T-cell (primary cell): ENCODE measurements around the gene FAT2. TPM values are rescaled to one million over a fixed set of nuclear protein-coding genes. Genes with fewer than 3 reads are reported as not detected.
A peak's percentile ranks its signal among the peaks of the same experiment; 100 is the strongest.

Source experiments
- ATAC-seq, 4 experiments: fragments of 200-7000 bp in 3 of 4; fragments of 150-1000 bp in 1 of 4; cut with Tn5 transposase; replicated peaks in 1 of 4; 1 replicate in 3 of 4; 2 replicates in 1 of 4; pipeline ENCODE4 v1.10.0; 2021; ENCODE audit warnings: moderate library complexity in 3 of 4, mild to moderate bottlenecking in 2 of 4, moderate number of reproducible peaks in 1 of 4
- CTCF ChIA-PET, 2 donors: fragments of 300-600 bp; sonication (Branson Sonifier 250); formaldehyde crosslinking; loops; one replicate each; lab custom pipeline; 2022; ENCODE audit warnings: antibody characterized with exemption in 2 of 2; lab: Charles Lee
- POLR2A ChIA-PET, 2 donors: fragments of 300-600 bp; sonication (Branson Sonifier 250); formaldehyde crosslinking; loops; one replicate each; lab custom pipeline; 2022; ENCODE audit warnings: antibody characterized with exemption in 2 of 2; lab: Charles Lee
- DNase-seq, 35 experiments: peaks; one replicate each; pipeline versions ENCODE4 v3.0.0 to v3.0.0-alpha.2; 2013 to 2023
- H3K27ac ChIP-seq: one replicate; pipeline ENCODE4 v1.5.1; 2013; ENCODE audit warnings: low read length
- H3K27me3 ChIP-seq, 2 experiments: replicated peaks in 1 of 2; 1 replicate in 1 of 2; 2 replicates in 1 of 2; pipeline versions ENCODE4 v1.6.1 to v1.7.0; 2013; ENCODE audit warnings: low read length in 1 of 2, mixed read lengths in 1 of 2; ENCODE audit not compliant: control insufficient read depth in 2 of 2, insufficient read depth in 2 of 2; ENCODE audit errors: extremely low read depth in 1 of 2
- H3K36me3 ChIP-seq, 2 donors: 1 replicate in 1 of 2; 2 replicates in 1 of 2; pipeline versions ENCODE4 v1.6.1 to v1.7.0; 2013; ENCODE audit warnings: low read length in 1 of 2; ENCODE audit not compliant: control insufficient read depth in 2 of 2, insufficient read depth in 1 of 2; ENCODE audit errors: extremely low read depth in 1 of 2
- H3K4me1 ChIP-seq, 2 experiments: 1 replicate in 1 of 2; 2 replicates in 1 of 2; pipeline versions ENCODE4 v1.6.1 to v1.7.0; 2013; ENCODE audit warnings: low read length in 2 of 2, mixed read lengths in 1 of 2; ENCODE audit not compliant: insufficient read depth in 2 of 2, control insufficient read depth in 1 of 2; ENCODE audit errors: extremely low read depth in 1 of 2
- H3K4me3 ChIP-seq, 2 donors: 1 replicate in 1 of 2; 2 replicates in 1 of 2; pipeline versions ENCODE4 v1.5.1 to v1.7.0; 2013; ENCODE audit warnings: mild to moderate bottlenecking in 2 of 2, low read length in 1 of 2, moderate library complexity in 1 of 2; ENCODE audit not compliant: control insufficient read depth in 1 of 2; ENCODE audit errors: extremely low read depth in 1 of 2
- H3K9me3 ChIP-seq: 2 replicates; pipeline ENCODE4 v1.7.0; 2013
- H3K27ac Mint-ChIP-seq, 2 donors: one replicate each; pipeline ENCODE4 v1.8.0; 2020 to 2021; ENCODE audit warnings: mild to moderate bottlenecking in 2 of 2, mixed read lengths in 2 of 2
- H3K27me3 Mint-ChIP-seq, 2 donors: one replicate each; pipeline ENCODE4 v1.8.0; 2021 to 2022; ENCODE audit warnings: mixed read lengths in 2 of 2
- H3K36me3 Mint-ChIP-seq: one replicate; pipeline ENCODE4 v1.8.0; 2021; ENCODE audit warnings: mixed read lengths
- H3K4me1 Mint-ChIP-seq, 3 donors: one replicate each; pipeline ENCODE4 v1.8.0; 2020 to 2022; ENCODE audit warnings: mixed read lengths in 3 of 3, mild to moderate bottlenecking in 1 of 3
- H3K4me3 Mint-ChIP-seq, 3 donors: one replicate each; pipeline ENCODE4 v1.8.0; 2020 to 2022; ENCODE audit warnings: mild to moderate bottlenecking in 3 of 3, mixed read lengths in 3 of 3, moderate library complexity in 3 of 3
- H3K9me3 Mint-ChIP-seq, 3 donors: one replicate each; pipeline ENCODE4 v1.8.0; 2020 to 2022; ENCODE audit warnings: mixed read lengths in 3 of 3
- WGBS: methylation state at CpG from one replicate; pipeline ENCODE4 v1.1.5; 2013; ENCODE audit warnings: missing lambda C conversion rate; ENCODE audit not compliant: insufficient coverage; 5-methylcytosine and 5-hydroxymethylcytosine counted together
- total RNA-seq, 35 experiments: library from RNA in 6 of 35; stranded (reverse) in 6 of 35; fragments of 120-200 nt in 1 of 35; gene quantifications; one replicate each; pipeline versions ENCODE4 v1.2.1 to v1.2.4 and lab custom pipeline; 2013 to 2026

FAT2 gene
- total RNA-seq, 5 donors from 2014 or later (not counting 1 experiment from before 2014, with no cell fraction given): not detected

DNA sequence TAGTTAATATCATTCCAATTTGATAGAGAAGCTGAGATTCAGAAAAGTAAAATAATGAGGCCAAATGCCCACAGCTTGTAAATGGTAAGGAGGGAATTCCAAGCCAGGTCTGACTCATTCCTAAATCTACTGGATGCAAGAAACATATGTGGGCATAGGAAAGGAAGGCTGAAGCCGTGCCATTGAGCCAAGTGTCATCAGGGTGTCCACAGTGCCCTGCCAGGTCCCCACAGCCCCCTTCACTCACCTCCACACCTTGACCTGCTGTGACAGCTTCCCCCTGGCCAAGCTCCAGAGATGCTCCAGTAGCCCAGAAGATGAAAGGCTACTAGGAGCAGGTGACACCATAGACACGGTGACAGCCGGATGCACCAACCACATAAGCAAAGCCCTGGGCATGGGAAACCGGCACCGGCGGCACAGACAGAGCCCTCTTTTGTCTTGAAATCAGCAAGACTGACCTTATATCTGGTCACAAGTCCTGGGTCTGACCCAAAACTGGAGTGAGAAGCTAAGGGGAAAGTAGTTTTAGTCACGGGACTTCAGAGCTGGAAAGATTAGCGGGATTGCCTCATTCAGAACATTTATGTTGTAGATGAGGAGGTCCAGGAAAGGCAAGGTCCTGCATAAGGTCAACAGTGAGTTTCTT, 20.1 kb upstream of the FAT2 start:
- Histone ChIP-seq H3K36me3 (no peaks in the 10 kb centered on the region), H3K4me3 (no peak overlapping the region), H3K27ac (no peak overlapping the region), H3K9me3 (no peaks in the 10 kb centered on the region), H3K27me3 (no peaks in the 10 kb centered on the region), H3K4me1 (peaks cover 32 to 42% of the 10 kb centered on the region in 2 experiments)
- DNase-seq (no peak), ATAC-seq (no peak)
- WGBS: 93% methylated on average over 7 of the region's 8 CpGs
- Mint-ChIP-seq H3K27ac (peak overlapping the region in 1 of 2 donors; percentile 71), H3K4me3 (no peak overlapping the region), H3K9me3 (peaks cover 0 to 4% (median 0%) of the 10 kb centered on the region in 3 donors), H3K27me3 (no peaks in the 10 kb centered on the region), H3K4me1 (peaks cover 4 to 59% (median 52%) of the 10 kb centered on the region in 3 donors), H3K36me3 (no peaks in the 10 kb centered on the region)
- ChIA-PET CTCF (no interaction called here), POLR2A (no interaction called here)

DNA sequence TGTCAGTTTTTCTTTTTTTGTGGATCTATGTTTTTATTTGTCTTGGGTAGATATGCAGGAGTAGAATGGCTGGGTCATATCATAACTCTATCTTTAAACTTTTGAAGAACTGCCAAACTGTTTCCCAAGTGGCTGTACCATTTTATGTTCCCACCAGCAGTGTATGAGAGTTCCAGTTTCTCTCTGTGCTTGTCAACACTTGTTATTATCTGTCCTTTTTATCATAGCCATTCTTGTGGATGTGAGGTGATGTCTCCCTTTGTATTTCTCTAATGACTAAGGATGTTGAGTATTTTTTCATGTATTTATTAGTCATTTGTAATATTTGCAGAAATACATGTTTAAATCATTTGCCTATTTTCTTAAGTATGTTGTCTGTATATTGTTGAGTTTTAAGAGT, 17.4 kb upstream of the FAT2 start:
- ChIA-PET POLR2A (no interaction called here), CTCF (no interaction called here)
- H3K4me1 ChIP-seq: peaks cover 9 to 16% of the 10 kb centered on the region in 2 experiments
- no peak overlapping the region for H3K4me3 ChIP-seq
- Mint-ChIP-seq H3K27ac (peak overlapping the region in 1 of 2 donors; percentile 40), H3K27me3 (no peaks in the 10 kb centered on the region), H3K4me3 (no peak overlapping the region), H3K9me3 (peaks cover 0 to 4% (median 0%) of the 10 kb centered on the region in 3 donors), H3K36me3 (no peaks in the 10 kb centered on the region), H3K4me1 (peaks cover 4 to 32% (median 32%) of the 10 kb centered on the region in 3 donors)
- no peaks in the 10 kb centered on the region for H3K36me3 ChIP-seq
- peaks cover 0 to 3% of the 10 kb centered on the region in 2 experiments for H3K27me3 ChIP-seq
- no peaks in the 10 kb centered on the region for H3K9me3 ChIP-seq
- no peak for ATAC-seq
- no peak for DNase-seq
- no peak overlapping the region for H3K27ac ChIP-seq

DNA sequence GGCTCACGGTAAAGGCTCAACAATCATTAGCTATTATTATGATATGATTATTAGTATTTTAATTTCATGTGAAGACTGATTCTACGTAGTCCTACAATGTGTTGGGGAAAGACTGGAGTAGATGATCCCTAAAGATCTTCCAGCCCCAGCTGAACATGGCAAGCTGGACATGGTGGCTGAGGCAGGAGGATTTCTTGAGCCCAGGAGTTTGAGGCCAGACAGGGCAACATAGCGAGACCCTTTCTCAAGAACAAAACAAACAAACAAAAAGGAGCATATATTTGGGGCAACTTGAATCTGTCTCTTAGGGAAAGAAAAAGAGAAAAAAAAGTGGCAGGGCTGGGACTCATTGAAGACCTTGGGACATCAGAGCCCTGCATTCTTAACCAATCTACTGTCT, 16.2 kb upstream of the FAT2 start:
- Mint-ChIP-seq H3K27ac (no peak overlapping the region), H3K36me3 (no peaks in the 10 kb centered on the region), H3K9me3 (peaks cover 0 to 4% (median 0%) of the 10 kb centered on the region in 3 donors), H3K27me3 (no peaks in the 10 kb centered on the region), H3K4me3 (no peak overlapping the region), H3K4me1 (peaks cover 0 to 20% (median 20%) of the 10 kb centered on the region in 3 donors)
- POLR2A ChIA-PET: no interaction called here
- no peak overlapping the region for H3K27ac ChIP-seq
- H3K4me1 ChIP-seq: peaks cover 0 to 3% of the 10 kb centered on the region in 2 experiments
- H3K9me3 ChIP-seq: no peaks in the 10 kb centered on the region
- ATAC-seq (no peak), DNase-seq (no peak)
- CTCF ChIA-PET: no interaction called here
- H3K36me3 ChIP-seq: no peaks in the 10 kb centered on the region
- H3K4me3 ChIP-seq: no peak overlapping the region
- peaks cover 0 to 3% of the 10 kb centered on the region in 2 experiments for H3K27me3 ChIP-seq
- no CpG with 5 or more reads among the region's 3 CpGs for WGBS

DNA sequence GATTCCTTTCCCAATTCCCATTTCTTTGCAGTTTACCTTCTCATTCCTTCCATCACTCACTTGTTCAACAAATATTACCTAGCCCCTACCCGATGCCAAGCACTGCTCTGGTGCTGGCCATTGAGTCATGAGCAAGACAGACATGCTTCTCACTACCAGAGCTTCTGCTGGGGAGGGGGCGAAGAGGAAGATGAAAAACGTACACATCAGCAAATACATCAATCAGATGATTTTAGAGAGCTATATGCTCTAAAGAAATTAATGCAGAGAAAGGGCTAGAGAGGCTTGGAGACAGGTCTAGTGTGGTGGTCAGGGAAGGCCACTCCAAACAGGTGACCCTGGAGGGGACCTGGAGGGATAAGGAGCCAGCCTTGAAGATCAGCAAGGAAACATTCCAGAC, 14.4 kb upstream of the FAT2 start:
- Mint-ChIP-seq H3K27ac (no peak overlapping the region), H3K4me1 (peaks cover 0 to 6% (median 6%) of the 10 kb centered on the region in 3 donors), H3K9me3 (peaks cover 0 to 4% (median 0%) of the 10 kb centered on the region in 3 donors), H3K36me3 (no peaks in the 10 kb centered on the region), H3K27me3 (no peaks in the 10 kb centered on the region), H3K4me3 (no peak overlapping the region)
- no peak for ATAC-seq
- CTCF ChIA-PET: interaction anchor here in 1 of 2 donors (0.6 kb wide), 1 partner anchor 210 kb away, joined by 3 read pairs; no protein-coding TSS in a partner anchor
- no peaks in the 10 kb centered on the region for H3K36me3 ChIP-seq
- H3K27ac ChIP-seq: no peak overlapping the region
- DNase-seq: no peak
- H3K4me1 ChIP-seq: no peaks in the 10 kb centered on the region
- no peaks in the 10 kb centered on the region for H3K9me3 ChIP-seq
- POLR2A ChIA-PET: interaction anchor here in 1 of 2 donors (0.5 kb wide), 1 partner anchor 43 kb away, joined by 4 read pairs; no protein-coding TSS in a partner anchor
- H3K4me3 ChIP-seq: no peak overlapping the region
- 100% methylated on average over 1 of the region's 3 CpGs for WGBS
- H3K27me3 ChIP-seq: peaks cover 0 to 3% of the 10 kb centered on the region in 2 experiments

GRCh38 chr5:151602806-151603205, 11.7 kb upstream of the FAT2 start:
- no peak overlapping the region for H3K4me3 Mint-ChIP-seq
- ATAC-seq: no peak
- H3K36me3 Mint-ChIP-seq: no peaks in the 10 kb centered on the region
- DNase-seq: no peak
- no peaks in the 10 kb centered on the region for H3K27me3 Mint-ChIP-seq
- H3K9me3 Mint-ChIP-seq: no peaks in the 10 kb centered on the region
- no peaks in the 10 kb centered on the region for H3K36me3 ChIP-seq
- H3K4me1 ChIP-seq: no peaks in the 10 kb centered on the region
- peaks cover 0 to 7% of the 10 kb centered on the region in 2 experiments for H3K27me3 ChIP-seq
- no peak overlapping the region for H3K27ac ChIP-seq
- no peak overlapping the region for H3K4me3 ChIP-seq
- no peak overlapping the region for H3K27ac Mint-ChIP-seq
- CTCF ChIA-PET: no interaction called here
- H3K9me3 ChIP-seq: no peaks in the 10 kb centered on the region
- POLR2A ChIA-PET: no interaction called here
- H3K4me1 Mint-ChIP-seq: peaks cover 0 to 6% (median 0%) of the 10 kb centered on the region in 3 donors

- Mint-ChIP-seq H3K36me3 (no peaks in the 10 kb centered on the region), H3K27ac (no peak overlapping the region), H3K4me1 (peaks cover 0 to 6% (median 0%) of the 10 kb centered on the region in 3 donors), H3K27me3 (no peaks in the 10 kb centered on the region), H3K9me3 (no peaks in the 10 kb centered on the region), H3K4me3 (no peak overlapping the region)
- no peaks in the 10 kb centered on the region for H3K36me3 ChIP-seq
- no peak for ATAC-seq
- no peak overlapping the region for H3K4me3 ChIP-seq
- no peak overlapping the region for H3K27ac ChIP-seq
- ChIA-PET CTCF (no interaction called here), POLR2A (no interaction called here)
- peaks cover 0 to 7% of the 10 kb centered on the region in 2 experiments for H3K27me3 ChIP-seq
- 83% methylated on average over 3 of the region's 4 CpGs for WGBS
- no peaks in the 10 kb centered on the region for H3K9me3 ChIP-seq
- no peaks in the 10 kb centered on the region for H3K4me1 ChIP-seq
- DNase-seq: no peak
These were observed 10.3 kb upstream of the FAT2 start for GRCh38 chr5:151601391-151601790.
